ENCODE results near the gene NT5C1B.

DNA sequence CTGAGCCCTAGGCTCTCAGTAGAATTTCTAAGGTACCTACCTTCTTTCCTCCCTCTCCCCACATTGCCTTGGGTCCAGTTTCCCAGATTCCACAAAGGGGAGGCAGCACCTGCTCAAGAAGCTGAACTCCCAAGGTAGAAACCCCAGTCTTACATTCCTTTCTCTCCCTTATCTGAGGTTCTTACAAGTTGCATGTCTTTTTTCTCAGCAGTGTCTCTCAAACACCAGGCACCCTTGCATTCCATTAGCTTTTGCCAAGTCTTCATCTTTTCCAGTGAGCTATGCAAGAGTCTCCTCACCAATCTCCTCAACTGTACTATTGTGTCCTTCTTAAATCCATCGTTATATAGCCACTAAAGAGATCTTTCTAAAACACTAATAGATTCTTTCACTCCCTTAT lies 4.1 kb upstream of the NT5C1B start:
- TF ChIP-seq, protein P1, sequence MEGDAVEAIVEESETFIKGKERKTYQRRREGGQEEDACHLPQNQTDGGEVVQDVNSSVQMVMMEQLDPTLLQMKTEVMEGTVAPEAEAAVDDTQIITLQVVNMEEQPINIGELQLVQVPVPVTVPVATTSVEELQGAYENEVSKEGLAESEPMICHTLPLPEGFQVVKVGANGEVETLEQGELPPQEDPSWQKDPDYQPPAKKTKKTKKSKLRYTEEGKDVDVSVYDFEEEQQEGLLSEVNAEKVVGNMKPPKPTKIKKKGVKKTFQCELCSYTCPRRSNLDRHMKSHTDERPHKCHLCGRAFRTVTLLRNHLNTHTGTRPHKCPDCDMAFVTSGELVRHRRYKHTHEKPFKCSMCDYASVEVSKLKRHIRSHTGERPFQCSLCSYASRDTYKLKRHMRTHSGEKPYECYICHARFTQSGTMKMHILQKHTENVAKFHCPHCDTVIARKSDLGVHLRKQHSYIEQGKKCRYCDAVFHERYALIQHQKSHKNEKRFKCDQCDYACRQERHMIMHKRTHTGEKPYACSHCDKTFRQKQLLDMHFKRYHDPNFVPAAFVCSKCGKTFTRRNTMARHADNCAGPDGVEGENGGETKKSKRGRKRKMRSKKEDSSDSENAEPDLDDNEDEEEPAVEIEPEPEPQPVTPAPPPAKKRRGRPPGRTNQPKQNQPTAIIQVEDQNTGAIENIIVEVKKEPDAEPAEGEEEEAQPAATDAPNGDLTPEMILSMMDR (IDR thresholded peaks at IDR 0.05): no peak
- TF ChIP-seq POLR2A (IDR thresholded peaks at IDR 0.05) (no peak), POLR2AphosphoS5 (IDR thresholded peaks at IDR 0.05) (no peak), EP300 (IDR thresholded peaks at IDR 0.05) (no peak)

All from upper lobe of left lung (tissue), 4 donors.